CD4-positive, alpha-beta T cell (primary cell): Measurements from ENCODE around the gene CNTN6. TPM values are rescaled to one million over a fixed set of nuclear protein-coding genes. Genes with fewer than 3 reads are reported as not detected.

Experiments used
- ATAC-seq: fragments of 200-7000 bp; cut with Tn5 transposase; one replicate; pipeline ENCODE4 v1.10.0; 2022; ENCODE audit warnings: mild to moderate bottlenecking; ENCODE audit not compliant: poor library complexity
- CTCF ChIA-PET: fragments of 350-600 bp; sonication (Branson Sonifier 250); formaldehyde crosslinking; loops from one replicate; lab custom pipeline; 2021; ENCODE audit warnings: antibody characterized with exemption, inconsistent platforms; lab: Charles Lee
- POLR2A ChIA-PET: fragments of 350-600 bp; sonication (Branson Sonifier 250); formaldehyde crosslinking; loops from one replicate; lab custom pipeline; 2021; ENCODE audit warnings: antibody characterized with exemption, inconsistent platforms; lab: Charles Lee
- DNase-seq, 14 experiments: peaks; one replicate each; pipeline ENCODE4 v3.0.0-alpha.2; 2013 to 2020; ENCODE audit warnings: mixed read lengths in 2 of 14
- H3K27ac ChIP-seq, 2 donors: one replicate each; pipeline versions ENCODE4 v1.5.1 to v1.7.0; 2013; ENCODE audit warnings: low read length in 2 of 2, low read depth in 1 of 2, mild to moderate bottlenecking in 1 of 2
- H3K27me3 ChIP-seq, 2 experiments: 1 replicate in 1 of 2; 2 replicates in 1 of 2; pipeline versions ENCODE4 v1.6.1 to v1.7.0; 2013; ENCODE audit warnings: low read length in 2 of 2, control low read depth in 1 of 2, mild to moderate bottlenecking in 1 of 2, moderate library complexity in 1 of 2; ENCODE audit not compliant: insufficient read depth in 2 of 2, control insufficient read depth in 1 of 2
- H3K36me3 ChIP-seq: one replicate; pipeline ENCODE4 v1.6.1; 2013; ENCODE audit warnings: low read length, control low read depth; ENCODE audit not compliant: insufficient read depth
- H3K4me1 ChIP-seq: one replicate; pipeline ENCODE4 v1.6.1; 2013; ENCODE audit warnings: low read length, control low read depth; ENCODE audit not compliant: insufficient read depth
- H3K4me3 ChIP-seq: one replicate; pipeline ENCODE4 v1.5.1; 2013; ENCODE audit warnings: mild to moderate bottlenecking, low read length, moderate library complexity
- H3K9me3 ChIP-seq, 2 experiments: 1 replicate in 1 of 2; 2 replicates in 1 of 2; pipeline versions ENCODE4 v1.6.1 to v1.7.0; 2013; ENCODE audit warnings: low read length in 2 of 2, mild to moderate bottlenecking in 2 of 2, control low read depth in 1 of 2, moderate library complexity in 1 of 2; ENCODE audit not compliant: control insufficient read depth in 1 of 2, insufficient read depth in 1 of 2
- H3K27ac Mint-ChIP-seq: one replicate; pipeline ENCODE4 v1.8.0; 2020; ENCODE audit warnings: mixed read lengths
- H3K27me3 Mint-ChIP-seq: one replicate; pipeline ENCODE4 v1.8.0; 2021; ENCODE audit warnings: mixed read lengths
- H3K36me3 Mint-ChIP-seq: one replicate; pipeline ENCODE4 v1.8.0; 2021; ENCODE audit warnings: low read depth, mixed read lengths
- H3K4me1 Mint-ChIP-seq: one replicate; pipeline ENCODE4 v1.8.0; 2021; ENCODE audit warnings: low read depth, mixed read lengths
- H3K4me3 Mint-ChIP-seq: one replicate; pipeline ENCODE4 v1.8.0; 2020; ENCODE audit warnings: mild to moderate bottlenecking, mixed read lengths
- H3K9me3 Mint-ChIP-seq: one replicate; pipeline ENCODE4 v1.8.0; 2020; ENCODE audit warnings: mixed read lengths
- intact Hi-C, 2 experiments: fragments of 100-400 bp; cut with DNase I in 1 of 2; cut with micrococcal nuclease in 1 of 2; formaldehyde crosslinking; loops; one replicate each; pipeline versions ENCODE4 v1.15.1 to v1.9.0; 2023 to 2025; cut with DNase I, micrococcal nuclease
- total RNA-seq, 174 experiments: library from RNA in 2 of 174; stranded (reverse) in 2 of 174; gene quantifications; one replicate each; pipeline ENCODE4 v1.2.3 and lab custom pipeline; 2021 to 2026
- TF ChIP-seq, protein P1 (sequence below): fragments of 200-600 bp; IDR thresholded peaks from one replicate; pipeline ENCODE4 v1.8.0; 2022; ENCODE audit warnings: antibody characterized with exemption, mild to moderate bottlenecking

The CNTN6 gene
- total RNA-seq, 2 experiments from 2014 or later = not detected

DNA sequence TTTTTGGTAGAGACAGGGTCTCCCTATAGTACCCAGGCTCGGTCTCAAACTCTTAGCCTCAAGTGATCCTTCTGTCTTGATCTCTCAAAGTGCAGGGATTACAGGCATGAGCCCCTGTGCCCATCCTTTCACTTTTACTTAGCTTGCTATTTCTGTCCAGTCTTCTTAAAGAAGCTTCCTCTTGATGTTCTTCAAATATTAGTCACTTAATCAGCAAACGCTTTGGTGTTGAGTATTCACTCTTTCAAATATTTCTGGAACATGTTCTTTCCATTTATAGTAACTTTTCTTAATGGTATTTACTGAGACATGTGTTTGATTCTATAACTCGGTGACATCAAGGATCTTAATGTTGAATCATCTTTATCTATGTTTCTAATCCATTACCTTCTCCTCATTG, 122.1 kb downstream of the CNTN6 start:
- ChIA-PET POLR2A (no interaction called here), CTCF (no interaction called here)
- Mint-ChIP-seq H3K4me1 (no peaks in the 10 kb centered on the region), H3K27me3 (no peaks in the 10 kb centered on the region), H3K4me3 (no peak overlapping the region), H3K27ac (no peak overlapping the region), H3K36me3 (no peaks in the 10 kb centered on the region), H3K9me3 (peaks cover 6% of the 10 kb centered on the region)
- intact Hi-C loops = no loop called here
- Histone ChIP-seq H3K27ac (no peak overlapping the region), H3K9me3 (peaks cover 0 to 4% of the 10 kb centered on the region in 2 experiments), H3K4me3 (no peak overlapping the region), H3K36me3 (no peaks in the 10 kb centered on the region), H3K27me3 (no peaks in the 10 kb centered on the region), H3K4me1 (no peaks in the 10 kb centered on the region)
- TF ChIP-seq, protein P1, sequence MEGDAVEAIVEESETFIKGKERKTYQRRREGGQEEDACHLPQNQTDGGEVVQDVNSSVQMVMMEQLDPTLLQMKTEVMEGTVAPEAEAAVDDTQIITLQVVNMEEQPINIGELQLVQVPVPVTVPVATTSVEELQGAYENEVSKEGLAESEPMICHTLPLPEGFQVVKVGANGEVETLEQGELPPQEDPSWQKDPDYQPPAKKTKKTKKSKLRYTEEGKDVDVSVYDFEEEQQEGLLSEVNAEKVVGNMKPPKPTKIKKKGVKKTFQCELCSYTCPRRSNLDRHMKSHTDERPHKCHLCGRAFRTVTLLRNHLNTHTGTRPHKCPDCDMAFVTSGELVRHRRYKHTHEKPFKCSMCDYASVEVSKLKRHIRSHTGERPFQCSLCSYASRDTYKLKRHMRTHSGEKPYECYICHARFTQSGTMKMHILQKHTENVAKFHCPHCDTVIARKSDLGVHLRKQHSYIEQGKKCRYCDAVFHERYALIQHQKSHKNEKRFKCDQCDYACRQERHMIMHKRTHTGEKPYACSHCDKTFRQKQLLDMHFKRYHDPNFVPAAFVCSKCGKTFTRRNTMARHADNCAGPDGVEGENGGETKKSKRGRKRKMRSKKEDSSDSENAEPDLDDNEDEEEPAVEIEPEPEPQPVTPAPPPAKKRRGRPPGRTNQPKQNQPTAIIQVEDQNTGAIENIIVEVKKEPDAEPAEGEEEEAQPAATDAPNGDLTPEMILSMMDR = no peak
- DNase-seq (no peak), ATAC-seq (no peak)

DNA sequence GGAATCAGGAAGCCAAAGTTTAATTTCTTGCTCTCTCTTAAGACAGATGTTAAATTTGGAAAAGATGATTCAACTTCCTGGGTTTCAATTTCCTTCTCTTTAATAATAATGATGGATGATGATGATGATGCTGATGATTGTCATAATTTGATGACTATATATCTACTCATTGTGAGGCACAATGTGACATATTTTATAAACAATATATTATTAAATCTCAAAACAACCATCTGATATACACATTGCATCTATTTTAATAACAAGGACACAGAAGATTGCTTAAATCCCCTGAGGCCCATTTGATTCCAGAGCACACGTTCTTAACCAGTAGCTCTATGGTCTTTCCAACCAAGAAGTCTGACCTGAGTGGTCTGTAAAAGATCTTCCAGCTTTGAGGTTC, 124.0 kb downstream of the CNTN6 start:
- H3K4me1 ChIP-seq = no peaks in the 10 kb centered on the region
- TF ChIP-seq, protein P1 = no peak
- Mint-ChIP-seq H3K27ac (no peak overlapping the region), H3K36me3 (no peaks in the 10 kb centered on the region), H3K4me1 (no peaks in the 10 kb centered on the region), H3K4me3 (no peak overlapping the region), H3K9me3 (peaks cover 6% of the 10 kb centered on the region), H3K27me3 (no peaks in the 10 kb centered on the region)
- H3K27me3 ChIP-seq = no peaks in the 10 kb centered on the region
- ATAC-seq (no peak), DNase-seq (no peak)
- H3K4me3 ChIP-seq = no peak overlapping the region
- CTCF ChIA-PET = no interaction called here
- POLR2A ChIA-PET = no interaction called here
- no peak overlapping the region for H3K27ac ChIP-seq
- H3K9me3 ChIP-seq = peaks cover 0 to 4% of the 10 kb centered on the region in 2 experiments
- no peaks in the 10 kb centered on the region for H3K36me3 ChIP-seq
- intact Hi-C loops = no loop called here

- Mint-ChIP-seq H3K27me3 (no peaks in the 10 kb centered on the region), H3K9me3 (peaks cover 2% of the 10 kb centered on the region), H3K36me3 (no peaks in the 10 kb centered on the region), H3K27ac (no peak overlapping the region), H3K4me3 (no peak overlapping the region), H3K4me1 (no peaks in the 10 kb centered on the region)
- intact Hi-C loops = no loop called here
- Histone ChIP-seq H3K27me3 (no peaks in the 10 kb centered on the region), H3K4me1 (no peaks in the 10 kb centered on the region), H3K36me3 (no peaks in the 10 kb centered on the region), H3K9me3 (no peaks in the 10 kb centered on the region), H3K4me3 (no peak overlapping the region), H3K27ac (no peak overlapping the region)
- CTCF ChIA-PET = no interaction called here
- ATAC-seq = no peak
- TF ChIP-seq, protein P1 = no peak
- DNase-seq = no peak
- POLR2A ChIA-PET = no interaction called here
Observed at GRCh38 chr3:1227111-1227510, 134.3 kb downstream of the CNTN6 start.
